Liver (tissue), 3 donors: Measurements from ENCODE around the gene TSKU.
"Not testable (repeated sequence)": the region's sequence is repeated elsewhere in the genome, so short reads cannot be mapped to it uniquely, and the experiment has no call there.

Experiments
- EGR1 ChIP-seq, 2 donors: IDR thresholded peaks; 2 replicates each; pipeline ENCODE4 v1.6.1; 2016 to 2018; ENCODE audit warnings: antibody characterized with exemption in 2 of 2, low read depth in 2 of 2
- FOXA1 ChIP-seq: IDR thresholded peaks from 2 replicates; pipeline ENCODE4 v1.6.1; 2016; ENCODE audit warnings: antibody characterized with exemption
- HNF4G ChIP-seq: IDR thresholded peaks from 2 replicates; pipeline ENCODE4 v1.6.1; 2016; ENCODE audit warnings: antibody characterized with exemption
- JUND ChIP-seq, 2 donors: IDR thresholded peaks; 2 replicates each; pipeline ENCODE4 v1.6.1; 2016; ENCODE audit warnings: antibody characterized with exemption in 2 of 2
- NR2F2 ChIP-seq: IDR thresholded peaks from 2 replicates; pipeline ENCODE4 v1.6.1; 2016; ENCODE audit warnings: antibody characterized with exemption
- RAD21 ChIP-seq, 2 donors: IDR thresholded peaks; 2 replicates each; pipeline ENCODE4 v1.6.1; 2016; ENCODE audit warnings: antibody characterized with exemption in 2 of 2, mild to moderate bottlenecking in 2 of 2
- SP1 ChIP-seq: IDR thresholded peaks from 2 replicates; pipeline ENCODE4 v1.6.1; 2018; ENCODE audit warnings: antibody characterized with exemption, mild to moderate bottlenecking
- TAF1 ChIP-seq: conservative IDR thresholded peaks from 2 replicates; pipeline ENCODE4 v1.6.1; 2016; ENCODE audit warnings: antibody characterized with exemption, mild to moderate bottlenecking
- YY1 ChIP-seq: IDR thresholded peaks from 2 replicates; pipeline ENCODE4 v1.6.1; 2016; ENCODE audit warnings: antibody characterized with exemption, mild to moderate bottlenecking
- TF ChIP-seq, protein P1 (sequence below): fragments of 150-350 bp; IDR thresholded peaks from 2 replicates; pipeline ENCODE4 v1.5.1; 2017; ENCODE audit warnings: improper control_type of control experiment, low read depth, low read length; ENCODE audit not compliant: missing input control
- TF ChIP-seq, protein P2 (sequence below): IDR thresholded peaks from 2 replicates; pipeline ENCODE4 v1.6.1; 2016; ENCODE audit warnings: antibody characterized with exemption
- TF ChIP-seq, protein P3 (sequence below): IDR thresholded peaks from 2 replicates; pipeline ENCODE4 v1.6.1; 2016; ENCODE audit warnings: antibody characterized with exemption, mild to moderate bottlenecking
- TF ChIP-seq, protein P4 (sequence below): IDR thresholded peaks from 2 replicates; pipeline ENCODE4 v1.6.1; 2016; ENCODE audit warnings: antibody characterized with exemption
- TF ChIP-seq, protein P5 (sequence below): IDR thresholded peaks from 2 replicates; pipeline ENCODE4 v1.6.1; 2016; ENCODE audit warnings: antibody characterized with exemption
- donor health status: healthy.
- donor health status: healthy.

DNA sequence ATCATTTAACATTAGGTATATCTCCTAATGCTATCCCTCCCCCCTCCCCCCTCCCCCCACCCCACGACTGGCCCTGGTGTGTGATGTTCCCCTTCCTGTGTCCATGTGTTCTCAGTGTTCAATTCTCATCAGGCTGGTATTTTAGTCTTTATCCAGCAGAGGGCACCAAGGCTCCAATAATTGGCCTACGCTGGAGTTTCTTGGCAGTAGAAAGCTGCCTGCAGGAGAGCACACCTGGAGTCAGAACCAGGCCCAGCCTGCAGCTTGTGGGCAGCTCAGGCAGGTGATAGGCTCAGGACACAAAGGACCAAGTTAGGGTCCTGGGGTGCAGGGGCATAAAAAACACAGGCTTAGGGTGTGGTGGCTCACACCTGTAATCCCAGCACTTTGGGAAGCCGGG is 49.2 kb upstream of the TSKU start:
- TF ChIP-seq EGR1 (IDR thresholded peaks at IDR 0.05; ENCODE audit: low read depth in 2 of 2); NR2F2; JUND (IDR thresholded peaks at IDR 0.05); YY1; FOXA1; SP1; TAF1; HNF4G: not testable (repeated sequence)
- TF ChIP-seq, protein P1, sequence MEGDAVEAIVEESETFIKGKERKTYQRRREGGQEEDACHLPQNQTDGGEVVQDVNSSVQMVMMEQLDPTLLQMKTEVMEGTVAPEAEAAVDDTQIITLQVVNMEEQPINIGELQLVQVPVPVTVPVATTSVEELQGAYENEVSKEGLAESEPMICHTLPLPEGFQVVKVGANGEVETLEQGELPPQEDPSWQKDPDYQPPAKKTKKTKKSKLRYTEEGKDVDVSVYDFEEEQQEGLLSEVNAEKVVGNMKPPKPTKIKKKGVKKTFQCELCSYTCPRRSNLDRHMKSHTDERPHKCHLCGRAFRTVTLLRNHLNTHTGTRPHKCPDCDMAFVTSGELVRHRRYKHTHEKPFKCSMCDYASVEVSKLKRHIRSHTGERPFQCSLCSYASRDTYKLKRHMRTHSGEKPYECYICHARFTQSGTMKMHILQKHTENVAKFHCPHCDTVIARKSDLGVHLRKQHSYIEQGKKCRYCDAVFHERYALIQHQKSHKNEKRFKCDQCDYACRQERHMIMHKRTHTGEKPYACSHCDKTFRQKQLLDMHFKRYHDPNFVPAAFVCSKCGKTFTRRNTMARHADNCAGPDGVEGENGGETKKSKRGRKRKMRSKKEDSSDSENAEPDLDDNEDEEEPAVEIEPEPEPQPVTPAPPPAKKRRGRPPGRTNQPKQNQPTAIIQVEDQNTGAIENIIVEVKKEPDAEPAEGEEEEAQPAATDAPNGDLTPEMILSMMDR, result peak; percentile 67
- TF ChIP-seq, protein P2, sequence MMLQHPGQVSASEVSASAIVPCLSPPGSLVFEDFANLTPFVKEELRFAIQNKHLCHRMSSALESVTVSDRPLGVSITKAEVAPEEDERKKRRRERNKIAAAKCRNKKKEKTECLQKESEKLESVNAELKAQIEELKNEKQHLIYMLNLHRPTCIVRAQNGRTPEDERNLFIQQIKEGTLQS, result not testable (repeated sequence)
- TF ChIP-seq RAD21 (IDR thresholded peaks at IDR 0.05), result peak; percentile 85 to 87
- TF ChIP-seq, protein P3, sequence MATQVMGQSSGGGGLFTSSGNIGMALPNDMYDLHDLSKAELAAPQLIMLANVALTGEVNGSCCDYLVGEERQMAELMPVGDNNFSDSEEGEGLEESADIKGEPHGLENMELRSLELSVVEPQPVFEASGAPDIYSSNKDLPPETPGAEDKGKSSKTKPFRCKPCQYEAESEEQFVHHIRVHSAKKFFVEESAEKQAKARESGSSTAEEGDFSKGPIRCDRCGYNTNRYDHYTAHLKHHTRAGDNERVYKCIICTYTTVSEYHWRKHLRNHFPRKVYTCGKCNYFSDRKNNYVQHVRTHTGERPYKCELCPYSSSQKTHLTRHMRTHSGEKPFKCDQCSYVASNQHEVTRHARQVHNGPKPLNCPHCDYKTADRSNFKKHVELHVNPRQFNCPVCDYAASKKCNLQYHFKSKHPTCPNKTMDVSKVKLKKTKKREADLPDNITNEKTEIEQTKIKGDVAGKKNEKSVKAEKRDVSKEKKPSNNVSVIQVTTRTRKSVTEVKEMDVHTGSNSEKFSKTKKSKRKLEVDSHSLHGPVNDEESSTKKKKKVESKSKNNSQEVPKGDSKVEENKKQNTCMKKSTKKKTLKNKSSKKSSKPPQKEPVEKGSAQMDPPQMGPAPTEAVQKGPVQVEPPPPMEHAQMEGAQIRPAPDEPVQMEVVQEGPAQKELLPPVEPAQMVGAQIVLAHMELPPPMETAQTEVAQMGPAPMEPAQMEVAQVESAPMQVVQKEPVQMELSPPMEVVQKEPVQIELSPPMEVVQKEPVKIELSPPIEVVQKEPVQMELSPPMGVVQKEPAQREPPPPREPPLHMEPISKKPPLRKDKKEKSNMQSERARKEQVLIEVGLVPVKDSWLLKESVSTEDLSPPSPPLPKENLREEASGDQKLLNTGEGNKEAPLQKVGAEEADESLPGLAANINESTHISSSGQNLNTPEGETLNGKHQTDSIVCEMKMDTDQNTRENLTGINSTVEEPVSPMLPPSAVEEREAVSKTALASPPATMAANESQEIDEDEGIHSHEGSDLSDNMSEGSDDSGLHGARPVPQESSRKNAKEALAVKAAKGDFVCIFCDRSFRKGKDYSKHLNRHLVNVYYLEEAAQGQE, result not testable (repeated sequence)
- TF ChIP-seq, protein P4, sequence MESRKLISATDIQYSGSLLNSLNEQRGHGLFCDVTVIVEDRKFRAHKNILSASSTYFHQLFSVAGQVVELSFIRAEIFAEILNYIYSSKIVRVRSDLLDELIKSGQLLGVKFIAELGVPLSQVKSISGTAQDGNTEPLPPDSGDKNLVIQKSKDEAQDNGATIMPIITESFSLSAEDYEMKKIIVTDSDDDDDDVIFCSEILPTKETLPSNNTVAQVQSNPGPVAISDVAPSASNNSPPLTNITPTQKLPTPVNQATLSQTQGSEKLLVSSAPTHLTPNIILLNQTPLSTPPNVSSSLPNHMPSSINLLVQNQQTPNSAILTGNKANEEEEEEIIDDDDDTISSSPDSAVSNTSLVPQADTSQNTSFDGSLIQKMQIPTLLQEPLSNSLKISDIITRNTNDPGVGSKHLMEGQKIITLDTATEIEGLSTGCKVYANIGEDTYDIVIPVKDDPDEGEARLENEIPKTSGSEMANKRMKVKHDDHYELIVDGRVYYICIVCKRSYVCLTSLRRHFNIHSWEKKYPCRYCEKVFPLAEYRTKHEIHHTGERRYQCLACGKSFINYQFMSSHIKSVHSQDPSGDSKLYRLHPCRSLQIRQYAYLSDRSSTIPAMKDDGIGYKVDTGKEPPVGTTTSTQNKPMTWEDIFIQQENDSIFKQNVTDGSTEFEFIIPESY, result not testable (repeated sequence)
- TF ChIP-seq, protein P5, sequence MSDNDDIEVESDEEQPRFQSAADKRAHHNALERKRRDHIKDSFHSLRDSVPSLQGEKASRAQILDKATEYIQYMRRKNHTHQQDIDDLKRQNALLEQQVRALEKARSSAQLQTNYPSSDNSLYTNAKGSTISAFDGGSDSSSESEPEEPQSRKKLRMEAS, result not testable (repeated sequence)
